HEK293 (cell line): ENCODE data around the gene GALNT9.

Experiments
- CTCF ChIA-PET: fragments of 350-600 bp; formaldehyde crosslinking; extraction: SDS; loops from one replicate; lab custom pipeline; 2021; ENCODE audit warnings: antibody characterized with exemption; lab: Yijun Ruan, JAX
- POLR2A ChIA-PET: fragments of 300-600 bp; formaldehyde crosslinking; extraction: SDS; loops from one replicate; lab custom pipeline; 2020; ENCODE audit warnings: antibody characterized with exemption, inconsistent platforms; lab: Yijun Ruan, JAX
- H3K27ac ChIP-seq: fragments of 200-500 bp; sonication (Bioruptor generic); 2 replicates; pipeline ENCODE4 v1.5.1; 2014; ENCODE audit warnings: low read depth, low read length, control low read depth, inconsistent platforms; ENCODE audit errors: extremely low read depth
- H3K36me3 ChIP-seq, 2 experiments: fragments of 200-500 bp in 1 of 2; sonication (Bioruptor generic) in 1 of 2; 1 replicate in 1 of 2; 2 replicates in 1 of 2; pipeline ENCODE4 v1.5.1; 2014 to 2017; ENCODE audit warnings: inconsistent platforms in 2 of 2, low read length in 2 of 2; ENCODE audit not compliant: control insufficient read depth in 2 of 2, insufficient read depth in 1 of 2
- H3K4me1 ChIP-seq: fragments of 200-500 bp; sonication (Bioruptor generic); 2 replicates; pipeline ENCODE4 v1.5.1; 2014; ENCODE audit warnings: mild to moderate bottlenecking, low read length, inconsistent platforms; ENCODE audit not compliant: control insufficient read depth, insufficient read depth
- H3K4me3 ChIP-seq: 2 replicates; pipeline ENCODE4 v1.5.1; 2011; ENCODE audit warnings: low read depth, mild to moderate bottlenecking, control low read depth, low read length, moderate library complexity
- H3K9me3 ChIP-seq: fragments of 200-500 bp; sonication (Bioruptor generic); 2 replicates; pipeline ENCODE4 v1.5.1; 2014; ENCODE audit warnings: low read depth, low read length, inconsistent platforms; ENCODE audit not compliant: control insufficient read depth, insufficient read depth
- TSHZ1 ChIP-seq: fragments of 450-650 bp; formaldehyde crosslinking; IDR thresholded peaks from 2 replicates; pipeline ENCODE4 v1.5.1; 2016; ENCODE audit warnings: missing biosample characterization, missing genetic modification characterization, borderline replicate concordance
- YY2 ChIP-seq: fragments of 450-650 bp; formaldehyde crosslinking; IDR thresholded peaks from 2 replicates; pipeline ENCODE4 v1.5.1; 2016; ENCODE audit warnings: missing biosample characterization, missing genetic modification characterization
- ZBTB11 ChIP-seq: fragments of 450-650 bp; formaldehyde crosslinking; conservative IDR thresholded peaks from 2 replicates; pipeline ENCODE4 v1.5.1; 2016; ENCODE audit warnings: low read depth, missing biosample characterization, missing genetic modification characterization
- ZBTB21 ChIP-seq: fragments of 450-650 bp; formaldehyde crosslinking; IDR thresholded peaks from 2 replicates; pipeline ENCODE4 v1.5.1; 2017; ENCODE audit warnings: missing biosample characterization, missing genetic modification characterization
- ZNF140 ChIP-seq: fragments of 450-650 bp; formaldehyde crosslinking; IDR thresholded peaks from 2 replicates; pipeline ENCODE4 v1.5.1; 2016; ENCODE audit warnings: missing biosample characterization, missing genetic modification characterization
- ZNF280C ChIP-seq: fragments of 450-650 bp; formaldehyde crosslinking; IDR thresholded peaks from 2 replicates; pipeline ENCODE4 v1.5.1; 2016; ENCODE audit warnings: missing biosample characterization, missing genetic modification characterization
- ZNF514 ChIP-seq: fragments of 450-650 bp; formaldehyde crosslinking; IDR thresholded peaks from 2 replicates; pipeline ENCODE4 v1.5.1; 2016; ENCODE audit warnings: missing biosample characterization, missing genetic modification characterization
- ZNF610 ChIP-seq: fragments of 450-650 bp; formaldehyde crosslinking; IDR thresholded peaks from 2 replicates; pipeline ENCODE4 v1.5.1; 2016; ENCODE audit warnings: missing biosample characterization, missing genetic modification characterization, borderline replicate concordance
- ZNF670 ChIP-seq: fragments of 450-650 bp; formaldehyde crosslinking; IDR thresholded peaks from 2 replicates; pipeline ENCODE4 v1.5.1; 2016; ENCODE audit warnings: missing biosample characterization, missing genetic modification characterization, low read depth
- ZNF785 ChIP-seq: fragments of 450-650 bp; formaldehyde crosslinking; IDR thresholded peaks from 2 replicates; pipeline ENCODE4 v1.5.1; 2016; ENCODE audit warnings: missing biosample characterization, missing genetic modification characterization
- TF ChIP-seq, protein P1 (sequence below): fragments of 450-650 bp; formaldehyde crosslinking; IDR thresholded peaks from 2 replicates; pipeline ENCODE4 v1.5.1; 2016; ENCODE audit warnings: missing biosample characterization, missing genetic modification characterization
- TF ChIP-seq, protein P2 (sequence below): fragments of 450-650 bp; formaldehyde crosslinking; IDR thresholded peaks from 2 replicates; pipeline ENCODE4 v1.5.1; 2017; ENCODE audit warnings: missing biosample characterization, missing genetic modification characterization

Gene GALNT9

DNA sequence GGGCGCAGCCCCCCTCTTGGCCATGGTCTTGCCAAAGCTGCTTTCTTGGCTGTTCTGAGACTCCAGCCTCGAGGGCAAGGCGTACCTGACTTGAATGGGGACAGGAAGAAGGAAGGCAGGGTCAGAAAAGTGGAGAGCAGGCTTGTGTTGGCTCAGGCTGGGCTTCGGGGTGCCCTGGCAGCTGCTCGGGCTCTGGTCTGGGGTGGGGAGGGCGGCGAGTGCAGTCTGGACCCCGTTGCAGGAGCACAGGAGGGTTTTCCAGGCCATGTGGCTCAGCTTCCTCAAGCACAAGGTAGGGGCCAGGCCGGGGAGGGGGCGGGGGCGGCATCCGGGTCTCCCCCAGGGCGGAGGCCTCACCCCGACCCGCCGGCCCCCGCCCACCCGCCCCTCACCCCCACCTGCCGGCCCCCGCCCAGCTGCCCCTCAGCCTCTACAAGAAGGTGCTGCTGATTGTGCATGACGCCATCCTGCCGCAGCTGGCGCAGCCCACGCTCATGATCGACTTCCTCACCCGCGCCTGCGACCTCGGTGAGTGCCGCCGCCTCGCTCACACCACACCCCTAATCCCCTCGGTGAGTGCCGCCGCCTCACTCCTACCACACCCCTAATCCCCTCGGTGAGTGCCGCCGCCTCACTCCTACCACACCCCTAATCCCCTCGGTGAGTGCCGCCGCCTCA lies 180.9 kb downstream of the GALNT9 start:
- POLR2A ChIA-PET: no interaction called here
- H3K9me3 ChIP-seq: no peaks in the 10 kb centered on the region
- CTCF ChIA-PET: no interaction called here
- H3K4me3 ChIP-seq: no peak overlapping the region
- TF ChIP-seq, protein P1, sequence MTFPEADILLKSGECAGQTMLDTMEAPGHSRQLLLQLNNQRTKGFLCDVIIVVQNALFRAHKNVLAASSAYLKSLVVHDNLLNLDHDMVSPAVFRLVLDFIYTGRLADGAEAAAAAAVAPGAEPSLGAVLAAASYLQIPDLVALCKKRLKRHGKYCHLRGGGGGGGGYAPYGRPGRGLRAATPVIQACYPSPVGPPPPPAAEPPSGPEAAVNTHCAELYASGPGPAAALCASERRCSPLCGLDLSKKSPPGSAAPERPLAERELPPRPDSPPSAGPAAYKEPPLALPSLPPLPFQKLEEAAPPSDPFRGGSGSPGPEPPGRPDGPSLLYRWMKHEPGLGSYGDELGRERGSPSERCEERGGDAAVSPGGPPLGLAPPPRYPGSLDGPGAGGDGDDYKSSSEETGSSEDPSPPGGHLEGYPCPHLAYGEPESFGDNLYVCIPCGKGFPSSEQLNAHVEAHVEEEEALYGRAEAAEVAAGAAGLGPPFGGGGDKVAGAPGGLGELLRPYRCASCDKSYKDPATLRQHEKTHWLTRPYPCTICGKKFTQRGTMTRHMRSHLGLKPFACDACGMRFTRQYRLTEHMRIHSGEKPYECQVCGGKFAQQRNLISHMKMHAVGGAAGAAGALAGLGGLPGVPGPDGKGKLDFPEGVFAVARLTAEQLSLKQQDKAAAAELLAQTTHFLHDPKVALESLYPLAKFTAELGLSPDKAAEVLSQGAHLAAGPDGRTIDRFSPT (tag by site-specific recombination): no peak
- no peak for TF ChIP-seq ZBTB11 (tag by site-specific recombination)
- TF ChIP-seq TSHZ1: no peak
- TF ChIP-seq, protein P2, sequence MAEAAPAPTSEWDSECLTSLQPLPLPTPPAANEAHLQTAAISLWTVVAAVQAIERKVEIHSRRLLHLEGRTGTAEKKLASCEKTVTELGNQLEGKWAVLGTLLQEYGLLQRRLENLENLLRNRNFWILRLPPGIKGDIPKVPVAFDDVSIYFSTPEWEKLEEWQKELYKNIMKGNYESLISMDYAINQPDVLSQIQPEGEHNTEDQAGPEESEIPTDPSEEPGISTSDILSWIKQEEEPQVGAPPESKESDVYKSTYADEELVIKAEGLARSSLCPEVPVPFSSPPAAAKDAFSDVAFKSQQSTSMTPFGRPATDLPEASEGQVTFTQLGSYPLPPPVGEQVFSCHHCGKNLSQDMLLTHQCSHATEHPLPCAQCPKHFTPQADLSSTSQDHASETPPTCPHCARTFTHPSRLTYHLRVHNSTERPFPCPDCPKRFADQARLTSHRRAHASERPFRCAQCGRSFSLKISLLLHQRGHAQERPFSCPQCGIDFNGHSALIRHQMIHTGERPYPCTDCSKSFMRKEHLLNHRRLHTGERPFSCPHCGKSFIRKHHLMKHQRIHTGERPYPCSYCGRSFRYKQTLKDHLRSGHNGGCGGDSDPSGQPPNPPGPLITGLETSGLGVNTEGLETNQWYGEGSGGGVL (tag by site-specific recombination): no peak
- TF ChIP-seq ZNF514 (tag by site-specific recombination): no peak
- no peak for TF ChIP-seq ZBTB21
- TF ChIP-seq ZNF670: no peak
- no peak for TF ChIP-seq ZNF610
- no peak for TF ChIP-seq YY2 (tag by site-specific recombination)
- TF ChIP-seq ZNF785 (tag by site-specific recombination): no peak
- no peak for TF ChIP-seq ZNF140 (tag by site-specific recombination)
- TF ChIP-seq ZNF280C (tag by site-specific recombination): no peak
- H3K36me3 ChIP-seq: peaks cover 0 to 42% of the 10 kb centered on the region in 2 experiments; a peak in 1 of 3 replicates
- H3K27ac ChIP-seq: no peak overlapping the region
- H3K4me1 ChIP-seq: 0 out of 2 replicates have a peak, but pooled peaks cover 3% of the 10 kb centered on the region
